K562 (cell line): Measurements from ENCODE around the gene FNBP1. TPM values are rescaled to one million over a fixed set of nuclear protein-coding genes. Genes with fewer than 3 reads are reported as not detected.
A peak's percentile ranks its signal among the peaks of the same experiment; 100 is the strongest.

Source experiments
- ATF3 ChIP-seq, 2 experiments: fragments of 450-650 bp in 1 of 2; sonication (generic) in 1 of 2; formaldehyde crosslinking in 1 of 2; IDR thresholded peaks in 1 of 2; conservative IDR thresholded peaks in 1 of 2; 2 replicates each; pipeline versions ENCODE4 v1.6.1 to v1.8.1; 2016 to 2023; ENCODE audit warnings: mild to moderate bottlenecking in 2 of 2, moderate library complexity in 2 of 2, inconsistent platforms in 1 of 2, missing genetic modification reagents in 1 of 2
- BHLHE40 ChIP-seq: IDR thresholded peaks from 2 replicates; pipeline ENCODE4 v1.6.1; 2011; ENCODE audit warnings: low read length, improper control_type of control experiment
- HDAC2 ChIP-seq: fragments of 450-650 bp; IDR thresholded peaks from 2 replicates; pipeline ENCODE4 v1.6.1; 2016; ENCODE audit warnings: mild to moderate bottlenecking
- KAT2B ChIP-seq: IDR thresholded peaks from one replicate; pipeline ENCODE4 v1.6.1; 2012; ENCODE audit warnings: low read depth, mild to moderate bottlenecking, control low read depth, inconsistent platforms, low read length, moderate library complexity
- MYC ChIP-seq, 2 experiments: fragments of 250-450 bp in 1 of 2; sonication (Bioruptor Pico) in 1 of 2; IDR thresholded peaks; 2 replicates each; pipeline versions ENCODE4 v1.5.1 to v1.6.1; 2012 to 2021; ENCODE audit warnings: low read depth in 2 of 2, borderline replicate concordance in 1 of 2, improper control_type of control experiment in 1 of 2, low read length in 1 of 2, mild to moderate bottlenecking in 1 of 2, moderate library complexity in 1 of 2
- RAD21 ChIP-seq, 2 experiments: fragments of 250-450 bp in 1 of 2; fragments of 450-650 bp in 1 of 2; sonication (Bioruptor Pico) in 1 of 2; formaldehyde crosslinking in 1 of 2; IDR thresholded peaks in 1 of 2; conservative IDR thresholded peaks in 1 of 2; 2 replicates each; pipeline versions ENCODE4 v1.4.0 to v1.8.0; 2020 to 2022; ENCODE audit warnings: mild to moderate bottlenecking in 2 of 2, moderate library complexity in 1 of 2
- REST ChIP-seq, 2 experiments: fragments of 450-650 bp; formaldehyde crosslinking in 1 of 2; IDR thresholded peaks; 2 replicates each; pipeline versions ENCODE4 v1.4.0 to v1.6.1; 2014 to 2020; ENCODE audit warnings: mild to moderate bottlenecking in 2 of 2, borderline replicate concordance in 1 of 2, low read depth in 1 of 2
- SLC30A9 ChIP-seq: fragments of 250-450 bp; sonication (Bioruptor Pico); IDR thresholded peaks from 2 replicates; pipeline ENCODE4 v1.8.0; 2022; ENCODE audit warnings: mild to moderate bottlenecking, moderate library complexity
- SNRNP70 ChIP-seq: fragments of 200-400 bp; formaldehyde crosslinking; optimal IDR thresholded peaks from 2 replicates; pipeline ENCODE3; 2017; ENCODE audit warnings: low read depth, low read length
- THAP7 ChIP-seq: fragments of 250-450 bp; sonication (Bioruptor Pico); IDR thresholded peaks from 2 replicates; pipeline ENCODE4 v1.5.0; 2021
- ZBTB8A ChIP-seq: fragments of 450-650 bp; IDR thresholded peaks from 2 replicates; pipeline ENCODE4 v1.6.1; 2018; ENCODE audit warnings: mild to moderate bottlenecking, moderate library complexity; ENCODE audit not compliant: partially characterized antibody
- ZNF12 ChIP-seq: sonication (generic); formaldehyde crosslinking; IDR thresholded peaks from 2 replicates; pipeline ENCODE4 v1.4.0; 2020; ENCODE audit warnings: mild to moderate bottlenecking, missing genetic modification reagents
- ZNF212 ChIP-seq: fragments of 450-650 bp; formaldehyde crosslinking; IDR thresholded peaks from 2 replicates; pipeline ENCODE4 v1.4.0; 2020; ENCODE audit warnings: mild to moderate bottlenecking
- ZNF79 ChIP-seq: fragments of 250-450 bp; sonication (Bioruptor Pico); IDR thresholded peaks from 2 replicates; pipeline ENCODE4 v1.4.0; 2020; ENCODE audit warnings: low read depth, mild to moderate bottlenecking, moderate library complexity
- polyA plus RNA-seq, 8 experiments: library from polyadenylated mRNA; depleted of rRNA in 4 of 8; stranded (reverse) in 5 of 8; unstranded in 3 of 8; fragments of >200 nt; fragmentation: Nextera tagmentation in 2 of 8; fragmentation: Illumina TruSeq in 1 of 8; extraction: Ambion mirVana in 2 of 8; extraction: Trizol in 1 of 8; gene quantifications; 2 replicates each; pipeline versions ENCODE4 v1.2.1 to v1.2.3, GENCODE V29; 2011 to 2014; ENCODE audit warnings: inconsistent platforms in 1 of 8, missing spikeins in 1 of 8
- total RNA-seq, 7 experiments: library from RNA; depleted of rRNA in 6 of 7; stranded (reverse); fragments of >200 nt in 6 of 7; fragmentation: Illumina TruSeq in 2 of 7; extraction: Trizol in 2 of 7; gene quantifications; 2 replicates each; pipeline versions ENCODE4 v1.2.1 to v1.2.3, GENCODE V29; 2011 to 2021; ENCODE audit warnings: low replicate concordance in 1 of 7

The FNBP1 gene
- total and polyA plus RNA-seq, 9 of the 15 experiments (the other 6 are each of a cell fraction or from before 2014, with no cell fraction given) = 1.8 to 14.9 (median 7.6) TPM

GRCh38 chr9:129888293-129889121 lies 154.5 kb downstream of the FNBP1 start (continued):
- TF ChIP-seq MYC (IDR thresholded peaks at IDR 0.05; ENCODE audit: low read depth, low read length) (no peak), MYC (CRISPR knock-in tag; IDR thresholded peaks at IDR 0.05; ENCODE audit: borderline replicate concordance, low read depth) (peak; percentile 57; the same call in 1 of the 2 replicates), KAT2B (no peak), HDAC2 (no peak), BHLHE40 (peak; percentile 76), RAD21 (CRISPR knock-in tag; conservative IDR thresholded peaks at IDR 0.05 in 1 of 2, IDR thresholded peaks at IDR 0.05 in 1 of 2) (peak in 1 of 2 experiments; percentile 8; a peak in 1 of 4 replicates), ATF3 (IDR thresholded peaks at IDR 0.05) (no peak), ATF3 (CRISPR knock-in tag; conservative IDR thresholded peaks at IDR 0.05) (peak; percentile 45; the same call in 1 of the 2 replicates), ZNF212 (CRISPR knock-in tag) (no peak), SLC30A9 (CRISPR knock-in tag) (no peak), ZBTB8A (no peak), ZNF12 (CRISPR knock-in tag) (no peak), ZNF79 (CRISPR knock-in tag) (no peak; the same call in 1 of the 2 replicates), REST (IDR thresholded peaks at IDR 0.05; ENCODE audit: borderline replicate concordance) (no peak), REST (CRISPR knock-in tag; IDR thresholded peaks at IDR 0.05; ENCODE audit: low read depth) (0 out of 2 replicates have a peak, but pooled peaks have one; percentile 47), THAP7 (CRISPR knock-in tag) (no peak), SNRNP70 (no peak)
